ENCODE results near the gene QKI.

GRCh38 chr6:163592872-163593271 lies 178.4 kb downstream of the QKI start:
- TF ChIP-seq POLR2A (IDR thresholded peaks at IDR 0.05): no peak
- TF ChIP-seq CTCF (IDR thresholded peaks at IDR 0.05): no peak

Measured in right lobe of liver (tissue), 4 donors.